Measurements from ENCODE around the gene TCERG1L. TPM values are rescaled to one million over a fixed set of nuclear protein-coding genes. Genes with fewer than 3 reads are reported as not detected.
"Not testable (repeated sequence)": the region's sequence is repeated elsewhere in the genome, so short reads cannot be mapped to it uniquely, and the experiment has no call there.

The TCERG1L gene
- total RNA-seq, 2 experiments from 2014 or later: 0.06 TPM; not detected in 1

- no peak overlapping the region for H3K27ac Mint-ChIP-seq
- no peak overlapping the region for H3K4me3 Mint-ChIP-seq
- Histone ChIP-seq H3K4me3 (ENCODE audit: low read length) (no peak overlapping the region), H3K27me3 (ENCODE audit: control insufficient read depth in 1 of 2, insufficient read depth in 2 of 2, low read length in 2 of 2) (no peaks in the 10 kb centered on the region), H3K4me1 (ENCODE audit: insufficient read depth, low read length) (no peaks in the 10 kb centered on the region), H3K9me3 (ENCODE audit: control insufficient read depth in 1 of 2, insufficient read depth in 1 of 2, low read length in 2 of 2) (peaks cover 0 to 47% of the 10 kb centered on the region in 2 experiments), H3K36me3 (ENCODE audit: insufficient read depth, low read length) (no peaks in the 10 kb centered on the region), H3K27ac (ENCODE audit: low read depth in 1 of 2, low read length in 2 of 2) (no peak overlapping the region)
- H3K4me1 Mint-ChIP-seq (ENCODE audit: low read depth): peaks cover 11% of the 10 kb centered on the region
- no peak for DNase-seq
- TF ChIP-seq CTCF (IDR thresholded peaks at IDR 0.05): no peak
- ATAC-seq (ENCODE audit: poor library complexity): no peak
- H3K27me3 Mint-ChIP-seq: no peaks in the 10 kb centered on the region
- intact Hi-C loops (cut with DNase I, micrococcal nuclease): no loop called here
- CTCF ChIA-PET: no interaction called here
- H3K9me3 Mint-ChIP-seq: peaks cover 1% of the 10 kb centered on the region
- POLR2A ChIA-PET: no interaction called here
- no peaks in the 10 kb centered on the region for H3K36me3 Mint-ChIP-seq (ENCODE audit: low read depth)
Observed at GRCh38 chr10:131107970-131108369, 203.6 kb downstream of the TCERG1L start.

DNA sequence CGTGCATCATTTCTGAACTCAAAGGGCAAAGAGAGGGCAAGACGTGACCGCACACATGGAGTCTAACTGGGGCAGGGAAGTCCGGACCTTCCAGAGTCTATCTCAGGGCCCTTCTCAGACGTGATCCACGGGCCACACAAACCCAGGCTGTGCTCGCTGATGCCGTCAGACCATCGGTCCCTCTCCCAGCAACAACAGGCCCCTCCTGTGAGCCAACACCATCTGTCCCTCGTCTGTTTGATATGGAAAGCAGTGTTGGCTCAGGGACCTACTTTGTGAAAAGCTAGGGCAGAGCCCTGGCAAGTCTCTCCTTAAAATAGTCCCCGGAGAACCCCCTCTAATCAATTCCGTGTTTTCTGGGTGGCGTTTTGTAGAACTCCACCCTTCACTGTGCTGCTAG lies 208.8 kb downstream of the TCERG1L start:
- CTCF ChIA-PET: no interaction called here
- H3K27me3 ChIP-seq (ENCODE audit: control insufficient read depth in 1 of 2, insufficient read depth in 2 of 2, low read length in 2 of 2): no peaks in the 10 kb centered on the region
- DNase-seq: no peak
- POLR2A ChIA-PET: no interaction called here
- Mint-ChIP-seq H3K27ac (no peak overlapping the region), H3K9me3 (peaks cover 1% of the 10 kb centered on the region), H3K4me1 (ENCODE audit: low read depth) (peaks cover 2% of the 10 kb centered on the region), H3K36me3 (ENCODE audit: low read depth) (no peaks in the 10 kb centered on the region), H3K4me3 (no peak overlapping the region), H3K27me3 (no peaks in the 10 kb centered on the region)
- no peaks in the 10 kb centered on the region for H3K4me1 ChIP-seq (ENCODE audit: insufficient read depth, low read length)
- peaks cover 0 to 22% of the 10 kb centered on the region in 2 experiments for H3K9me3 ChIP-seq (ENCODE audit: control insufficient read depth in 1 of 2, insufficient read depth in 1 of 2, low read length in 2 of 2)
- intact Hi-C loops (cut with DNase I, micrococcal nuclease): no loop called here
- ATAC-seq (ENCODE audit: poor library complexity): no peak
- no peaks in the 10 kb centered on the region for H3K36me3 ChIP-seq (ENCODE audit: insufficient read depth, low read length)
- H3K4me3 ChIP-seq (ENCODE audit: low read length): no peak overlapping the region
- H3K27ac ChIP-seq (ENCODE audit: low read depth in 1 of 2, low read length in 2 of 2): no peak overlapping the region
- no peak for TF ChIP-seq CTCF (IDR thresholded peaks at IDR 0.05)

DNA sequence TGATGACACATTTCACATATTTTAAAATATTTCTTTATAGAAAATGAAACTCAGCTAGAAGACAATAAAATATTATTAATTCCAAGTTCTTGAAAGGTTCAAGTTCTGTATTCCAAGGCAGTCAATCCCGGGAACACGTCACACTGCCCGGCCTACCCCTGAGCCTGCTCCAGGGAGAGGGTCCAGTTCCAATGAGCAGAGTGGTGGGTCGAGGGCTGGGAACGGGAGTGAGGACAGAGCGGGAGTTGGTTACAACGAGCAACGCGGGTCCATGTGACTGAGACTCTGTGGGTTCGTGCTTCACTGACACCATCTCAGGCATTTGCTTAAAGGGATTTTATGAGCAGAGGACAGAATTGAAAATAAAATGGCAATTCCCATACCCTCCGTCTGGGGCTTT lies 209.4 kb downstream of the TCERG1L start:
- H3K27ac Mint-ChIP-seq: no peak overlapping the region

GRCh38 chr10:131100418-131101410 lies 210.8 kb downstream of the TCERG1L start:
- POLR2A ChIA-PET; intact Hi-C loops (cut with DNase I, micrococcal nuclease); H3K27me3 ChIP-seq (ENCODE audit: control insufficient read depth in 1 of 2, insufficient read depth in 2 of 2, low read length in 2 of 2); H3K4me1 ChIP-seq (ENCODE audit: insufficient read depth, low read length); DNase-seq; CTCF ChIA-PET; H3K9me3 Mint-ChIP-seq; H3K27me3 Mint-ChIP-seq; H3K36me3 Mint-ChIP-seq (ENCODE audit: low read depth); H3K4me3 ChIP-seq (ENCODE audit: low read length); H3K36me3 ChIP-seq (ENCODE audit: insufficient read depth, low read length); H3K4me3 Mint-ChIP-seq; H3K27ac Mint-ChIP-seq; H3K27ac ChIP-seq (ENCODE audit: low read depth in 1 of 2, low read length in 2 of 2); H3K4me1 Mint-ChIP-seq (ENCODE audit: low read depth); ATAC-seq (ENCODE audit: poor library complexity): not testable (repeated sequence)
- peaks cover 0 to 19% of the 10 kb centered on the region in 2 experiments for H3K9me3 ChIP-seq (ENCODE audit: control insufficient read depth in 1 of 2, insufficient read depth in 1 of 2, low read length in 2 of 2)

More for the DNA sequence above, 209.4 kb downstream of the TCERG1L start:
- no peak for TF ChIP-seq CTCF (IDR thresholded peaks at IDR 0.05)
- no peaks in the 10 kb centered on the region for H3K36me3 ChIP-seq (ENCODE audit: insufficient read depth, low read length)
- H3K4me3 Mint-ChIP-seq: no peak overlapping the region
- ChIA-PET POLR2A (no interaction called here), CTCF (no interaction called here)
- ATAC-seq (ENCODE audit: poor library complexity) (no peak), DNase-seq (no peak)
- intact Hi-C loops (cut with DNase I, micrococcal nuclease): no loop called here
- H3K27me3 ChIP-seq (ENCODE audit: control insufficient read depth in 1 of 2, insufficient read depth in 2 of 2, low read length in 2 of 2): no peaks in the 10 kb centered on the region
- peaks cover 0 to 19% of the 10 kb centered on the region in 2 experiments for H3K9me3 ChIP-seq (ENCODE audit: control insufficient read depth in 1 of 2, insufficient read depth in 1 of 2, low read length in 2 of 2)
- H3K4me1 ChIP-seq (ENCODE audit: insufficient read depth, low read length): no peaks in the 10 kb centered on the region
- no peak overlapping the region for H3K4me3 ChIP-seq (ENCODE audit: low read length)
- H3K27ac ChIP-seq (ENCODE audit: low read depth in 1 of 2, low read length in 2 of 2): no peak overlapping the region
- H3K36me3 Mint-ChIP-seq (ENCODE audit: low read depth): no peaks in the 10 kb centered on the region
- no peaks in the 10 kb centered on the region for H3K9me3 Mint-ChIP-seq
- H3K4me1 Mint-ChIP-seq (ENCODE audit: low read depth): no peaks in the 10 kb centered on the region
- H3K27me3 Mint-ChIP-seq: no peaks in the 10 kb centered on the region

Data from CD4-positive, alpha-beta T cell (primary cell).